SK-N-SH treated with all-trans-retinoic acid at 6 μM for 48 hours (cell line): ENCODE data around the gene KCNMB2.

Experiments
- ATAC-seq: fragments of 200-7000 bp; cut with Tn5 transposase; 3 replicates; pipeline ENCODE4 v1.9.1; 2020; ENCODE audit warnings: mild to moderate bottlenecking, moderate library complexity
- ARNTL ChIP-seq: fragments of 450-650 bp; formaldehyde crosslinking; IDR thresholded peaks from 2 replicates; pipeline ENCODE4 v1.5.0; 2020; ENCODE audit warnings: low read depth, mild to moderate bottlenecking, moderate library complexity, borderline replicate concordance
- BACH2 ChIP-seq: fragments of 250-450 bp; sonication (Bioruptor Pico); IDR thresholded peaks from 2 replicates; pipeline ENCODE4 v1.9.0; 2021; ENCODE audit warnings: mild to moderate bottlenecking, borderline replicate concordance
- CREB5 ChIP-seq: fragments of 250-450 bp; sonication (Bioruptor Pico); IDR thresholded peaks from 2 replicates; pipeline ENCODE4 v1.5.1; 2020; ENCODE audit warnings: low read depth, mild to moderate bottlenecking, moderate library complexity
- CSDC2 ChIP-seq: fragments of 250-450 bp; sonication (Bioruptor Pico); IDR thresholded peaks from 2 replicates; pipeline ENCODE4 v1.5.0; 2020; ENCODE audit warnings: mild to moderate bottlenecking, moderate library complexity
- CSRNP3 ChIP-seq: fragments of 250-450 bp; sonication (Bioruptor Pico); IDR thresholded peaks from 2 replicates; pipeline ENCODE4 v1.5.1; 2021; ENCODE audit warnings: mild to moderate bottlenecking, moderate library complexity
- ESRRG ChIP-seq: fragments of 250-450 bp; sonication (Bioruptor Pico); IDR thresholded peaks from 2 replicates; pipeline ENCODE4 v1.6.1; 2021; ENCODE audit warnings: mild to moderate bottlenecking
- GLIS3 ChIP-seq: fragments of 250-450 bp; sonication (Bioruptor Pico); IDR thresholded peaks from 2 replicates; pipeline ENCODE4 v1.5.0; 2020; ENCODE audit warnings: mild to moderate bottlenecking, moderate library complexity
- ISL1 ChIP-seq: fragments of 250-450 bp; sonication (Bioruptor Pico); IDR thresholded peaks from 2 replicates; pipeline ENCODE4 v2.1.2; 2022; ENCODE audit warnings: mild to moderate bottlenecking, moderate library complexity
- OSR1 ChIP-seq: fragments of 250-450 bp; sonication (Bioruptor Pico); IDR thresholded peaks from 2 replicates; pipeline ENCODE4 v1.8.0; 2022; ENCODE audit warnings: moderate library complexity, mild to moderate bottlenecking, inconsistent platforms
- PATZ1 ChIP-seq: fragments of 250-450 bp; sonication (Bioruptor Pico); IDR thresholded peaks from 2 replicates; pipeline ENCODE4 v1.8.0; 2020; ENCODE audit warnings: mild to moderate bottlenecking, moderate library complexity, borderline replicate concordance
- POU6F1 ChIP-seq: fragments of 250-450 bp; sonication (Bioruptor Pico); IDR thresholded peaks from 2 replicates; pipeline ENCODE4 v1.8.0; 2021; ENCODE audit warnings: low read depth, mild to moderate bottlenecking, moderate library complexity, borderline replicate concordance
- PPARA ChIP-seq: fragments of 250-450 bp; sonication (Bioruptor Pico); IDR thresholded peaks from 2 replicates; pipeline ENCODE4 v1.5.0; 2020; ENCODE audit warnings: mild to moderate bottlenecking, borderline replicate concordance
- RARB ChIP-seq: fragments of 250-450 bp; sonication (Bioruptor Pico); IDR thresholded peaks from 2 replicates; pipeline ENCODE4 v1.8.0; 2021; ENCODE audit warnings: mild to moderate bottlenecking, moderate library complexity
- SNAI2 ChIP-seq: fragments of 250-450 bp; sonication (Bioruptor Pico); IDR thresholded peaks from 2 replicates; pipeline ENCODE4 v1.5.0; 2020; ENCODE audit warnings: mild to moderate bottlenecking, moderate library complexity
- TCF4 ChIP-seq: fragments of 250-450 bp; sonication (Bioruptor Pico); IDR thresholded peaks from 2 replicates; pipeline ENCODE4 v1.8.0; 2021; ENCODE audit warnings: mild to moderate bottlenecking, moderate library complexity, borderline replicate concordance
- TOX ChIP-seq: fragments of 250-450 bp; sonication (Bioruptor Pico); IDR thresholded peaks from 2 replicates; pipeline ENCODE4 v1.8.0; 2021; ENCODE audit warnings: mild to moderate bottlenecking, moderate library complexity, borderline replicate concordance
- ZC3H10 ChIP-seq: fragments of 250-450 bp; sonication (Bioruptor Pico); IDR thresholded peaks from 2 replicates; pipeline ENCODE4 v1.5.1; 2021; ENCODE audit warnings: mild to moderate bottlenecking, moderate library complexity
- ZFP30 ChIP-seq: fragments of 450-650 bp; formaldehyde crosslinking; IDR thresholded peaks from 2 replicates; pipeline ENCODE4 v1.5.0; 2022; ENCODE audit warnings: mild to moderate bottlenecking, moderate library complexity
- ZNF565 ChIP-seq: fragments of 450-650 bp; formaldehyde crosslinking; conservative IDR thresholded peaks from 2 replicates; pipeline ENCODE4 v1.5.0; 2020; ENCODE audit warnings: low read depth, mild to moderate bottlenecking, moderate library complexity
- ZNF70 ChIP-seq: fragments of 450-650 bp; formaldehyde crosslinking; IDR thresholded peaks from 2 replicates; pipeline ENCODE4 v1.5.0; 2020; ENCODE audit warnings: mild to moderate bottlenecking, moderate library complexity
- ZNF8 ChIP-seq: fragments of 450-650 bp; formaldehyde crosslinking; IDR thresholded peaks from 2 replicates; pipeline ENCODE4 v1.5.0; 2020; ENCODE audit warnings: mild to moderate bottlenecking, moderate library complexity

Gene KCNMB2

GRCh38 chr3:178772746-178773145, 236.5 kb downstream of the KCNMB2 start:
- no peak for TF ChIP-seq TCF4 (CRISPR knock-in tag)
- no peak for TF ChIP-seq CREB5
- no peak for TF ChIP-seq ZC3H10 (CRISPR knock-in tag)
- no peak for TF ChIP-seq CSRNP3 (CRISPR knock-in tag)
- TF ChIP-seq ESRRG (CRISPR knock-in tag), result no peak
- no peak for TF ChIP-seq ARNTL (CRISPR knock-in tag)
- no peak for TF ChIP-seq OSR1
- no peak for TF ChIP-seq ZNF70 (CRISPR knock-in tag)
- TF ChIP-seq POU6F1, result no peak
- TF ChIP-seq, all 23 proteins: peak for 0
- ATAC-seq, result no peak

GRCh38 chr3:178773358-178773757, 237.1 kb downstream of the KCNMB2 start:
- ATAC-seq, result no peak
- TF ChIP-seq ZC3H10 (CRISPR knock-in tag), result no peak

- no peak for ATAC-seq
- no peak for TF ChIP-seq ARNTL (CRISPR knock-in tag)
- TF ChIP-seq PATZ1 (CRISPR knock-in tag), result no peak
- TF ChIP-seq RARB (CRISPR knock-in tag), result no peak
- TF ChIP-seq CREB5, result no peak
- TF ChIP-seq BACH2 (CRISPR knock-in tag), result no peak
- no peak for TF ChIP-seq PPARA (CRISPR knock-in tag)
- TF ChIP-seq GLIS3 (CRISPR knock-in tag), result no peak
- no peak for TF ChIP-seq ZNF565
- no peak for TF ChIP-seq TOX (CRISPR knock-in tag)
- TF ChIP-seq ZNF8 (CRISPR knock-in tag), result no peak
- no peak for TF ChIP-seq TCF4 (CRISPR knock-in tag)
- TF ChIP-seq CSDC2 (CRISPR knock-in tag), result no peak
- no peak for TF ChIP-seq ISL1 (CRISPR knock-in tag)
- no peak for TF ChIP-seq POU6F1
- no peak for TF ChIP-seq ZFP30 (CRISPR knock-in tag)
- no peak for TF ChIP-seq ZC3H10 (CRISPR knock-in tag)
- TF ChIP-seq ZNF70 (CRISPR knock-in tag), result no peak
- TF ChIP-seq SNAI2 (CRISPR knock-in tag), result no peak
Observed at GRCh38 chr3:178777718-178778411, 241.6 kb downstream of the KCNMB2 start.
